Prostate gland (tissue), 2 donors: ENCODE results near the gene NSD1.

ENCODE experiments used
- CTCF ChIP-seq, 4 experiments: fragments of 200-600 bp in 2 of 4; fragments of 450-650 bp in 2 of 4; sonication (generic) in 2 of 4; IDR thresholded peaks; 1 replicate in 3 of 4; 2 replicates in 1 of 4; pipeline ENCODE4 v1.5.1; 2016 to 2019; ENCODE audit warnings: antibody characterized with exemption in 4 of 4, mild to moderate bottlenecking in 2 of 4, moderate library complexity in 2 of 4
- POLR2AphosphoS5 ChIP-seq: sonication (generic); formaldehyde crosslinking; IDR thresholded peaks from one replicate; pipeline ENCODE4 v1.6.1; 2017; ENCODE audit warnings: antibody characterized with exemption

DNA sequence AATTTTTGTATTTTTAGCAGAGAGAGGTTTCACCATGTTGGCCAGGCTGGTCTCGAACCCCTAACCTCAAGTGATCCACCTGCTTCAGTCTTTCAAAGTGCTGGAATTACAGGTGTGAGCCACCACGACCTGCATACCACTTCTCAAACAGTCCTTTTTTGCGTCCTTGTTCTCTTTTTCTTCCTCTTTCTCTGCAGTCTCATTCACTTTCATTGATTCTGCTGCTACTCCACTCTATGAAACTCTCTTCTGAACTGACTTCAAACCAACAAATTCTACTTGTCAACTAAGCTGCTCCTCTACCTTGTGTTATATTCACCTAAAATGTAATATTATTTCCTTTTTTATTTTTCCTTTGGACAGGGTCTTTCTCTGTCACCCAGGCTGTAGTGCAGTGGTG is 7.9 kb downstream of the NSD1 start:
- TF ChIP-seq CTCF (IDR thresholded peaks at IDR 0.05) (no peak), POLR2AphosphoS5 (no peak)
